Stimulated activated CD4-positive, alpha-beta T cell treated with anti-CD3 and anti-CD28 coated beads, Interleukin-1b, Interleukin-23, amount 100 ng/mL, for 4 hours (primary cell): ENCODE data around the gene ATG5.
"Not testable (repeated sequence)": the region's sequence is repeated elsewhere in the genome, so short reads cannot be mapped to it uniquely, and the experiment has no call there.

Source experiments
- DNase-seq, 2 donors: peaks; one replicate each; pipeline ENCODE4 v3.0.0-alpha.2; 2020; ENCODE audit warnings: low read depth in 2 of 2

ATG5 gene

DNA sequence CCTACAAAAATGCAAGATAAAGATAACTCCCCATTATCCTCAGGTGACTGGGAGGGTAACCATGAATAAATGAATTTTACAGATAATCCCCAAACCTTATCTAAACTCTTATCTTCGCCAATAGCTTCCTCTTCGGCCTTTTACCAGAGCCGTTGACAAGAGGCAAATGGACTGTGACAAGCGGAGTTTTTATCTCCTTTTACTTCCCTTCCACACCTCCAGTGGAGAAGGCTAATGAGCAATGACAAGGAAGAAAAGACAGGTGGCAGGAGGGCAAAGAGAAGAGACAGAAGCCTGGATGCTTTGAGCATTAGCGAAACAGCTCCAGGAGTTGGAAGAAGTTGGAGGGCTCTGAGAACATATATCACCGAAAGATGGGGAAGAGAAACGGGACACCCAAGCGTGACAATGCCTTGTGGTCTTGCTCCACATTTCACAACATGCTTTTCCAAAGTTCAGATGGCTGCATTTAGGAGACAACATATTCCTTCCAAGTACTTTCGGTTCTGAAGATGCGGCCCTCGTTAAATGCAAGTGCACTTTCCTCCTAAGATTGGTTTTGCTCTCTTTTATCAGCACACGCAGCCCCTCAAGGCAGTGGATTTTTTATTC, 170.2 kb downstream of the ATG5 start:
- DNase-seq, result no peak

DNA sequence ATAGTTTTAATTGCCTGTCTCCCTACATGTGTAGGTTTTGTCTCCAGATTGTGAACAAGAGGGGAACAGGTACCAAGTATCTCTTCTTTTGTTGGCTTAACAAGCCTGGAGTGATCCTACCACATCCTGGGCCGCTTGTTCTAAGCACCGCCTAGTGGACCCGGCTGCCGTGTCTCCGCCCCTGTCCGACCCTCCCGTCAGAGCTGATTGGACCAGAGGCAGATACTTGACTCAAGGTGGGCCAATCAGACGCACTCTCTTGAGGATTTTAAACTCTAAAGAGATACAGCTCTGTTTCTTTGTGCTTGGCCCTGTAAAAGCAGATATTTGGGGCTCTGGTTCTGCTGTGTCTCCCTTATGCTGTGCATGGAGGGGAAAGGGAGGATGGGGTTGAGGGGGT, 171.2 kb downstream of the ATG5 start:
- DNase-seq, result no peak

DNA sequence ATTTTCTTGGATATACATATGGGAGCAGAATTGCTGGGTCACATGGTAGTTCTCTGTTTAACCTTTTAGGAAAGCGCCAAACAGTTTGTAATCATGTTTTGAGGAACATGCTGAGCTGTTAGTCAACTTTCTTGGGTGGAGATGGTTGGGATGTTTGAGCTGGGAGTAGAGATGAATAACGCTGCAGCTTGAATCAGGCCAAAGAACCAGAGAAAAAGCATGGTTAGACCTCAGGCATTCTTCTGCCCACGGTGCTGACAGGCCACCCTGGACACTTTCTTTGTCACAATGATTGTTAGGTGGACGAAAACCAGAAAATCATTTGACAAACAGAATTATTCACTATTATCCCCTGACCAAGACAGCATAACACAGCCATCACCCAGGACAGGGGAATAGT, 172.6 kb downstream of the ATG5 start:
- DNase-seq, result no peak

DNA sequence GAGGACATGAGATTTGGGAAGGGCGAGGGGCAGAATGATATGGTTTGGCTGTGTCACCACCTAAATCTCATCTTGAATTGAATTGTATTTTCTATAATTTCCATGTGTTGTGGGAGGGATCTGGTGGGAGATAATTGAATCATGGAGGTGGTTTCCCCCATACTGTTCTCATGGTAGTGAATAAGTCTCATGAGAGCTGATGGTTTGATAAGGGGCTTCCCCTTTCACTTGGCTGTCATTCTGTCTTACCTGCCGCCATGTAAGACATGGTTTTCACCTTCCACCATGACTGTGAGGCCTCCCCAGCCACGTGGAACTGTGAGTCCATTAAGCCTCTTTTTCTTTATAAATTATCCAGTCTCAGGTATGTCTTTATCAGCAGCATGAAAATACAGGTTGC, 173.1 kb downstream of the ATG5 start:
- not testable (repeated sequence) for DNase-seq

DNA sequence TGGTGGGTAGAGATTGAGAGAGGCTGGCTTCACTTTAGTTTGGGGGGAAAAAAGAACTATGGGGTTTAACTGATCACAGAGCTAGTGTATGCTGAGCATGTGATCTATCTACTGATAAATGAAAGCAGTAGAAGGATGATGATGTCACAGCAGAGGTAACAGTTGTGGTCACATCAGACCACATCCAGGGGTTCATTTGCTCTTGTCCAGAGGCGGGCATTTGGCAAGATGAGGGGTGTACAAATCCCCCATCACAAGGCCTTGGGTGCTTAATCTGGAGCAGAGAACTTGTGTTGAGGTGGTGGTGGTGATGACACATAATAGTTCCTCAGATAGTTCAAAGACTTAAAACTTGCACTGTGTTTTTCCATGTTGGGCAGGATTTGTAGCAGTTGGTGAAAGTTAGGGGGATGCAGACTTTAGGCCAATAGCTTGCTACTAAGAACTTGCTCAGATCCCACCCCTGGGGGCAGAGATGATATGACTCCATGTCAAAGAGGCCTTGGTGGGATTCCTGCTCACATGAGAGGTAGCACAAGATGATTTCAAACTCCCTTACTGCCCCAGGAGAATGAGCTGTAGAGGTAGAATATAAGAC, 176.0 kb downstream of the ATG5 start:
- no peak for DNase-seq

DNA sequence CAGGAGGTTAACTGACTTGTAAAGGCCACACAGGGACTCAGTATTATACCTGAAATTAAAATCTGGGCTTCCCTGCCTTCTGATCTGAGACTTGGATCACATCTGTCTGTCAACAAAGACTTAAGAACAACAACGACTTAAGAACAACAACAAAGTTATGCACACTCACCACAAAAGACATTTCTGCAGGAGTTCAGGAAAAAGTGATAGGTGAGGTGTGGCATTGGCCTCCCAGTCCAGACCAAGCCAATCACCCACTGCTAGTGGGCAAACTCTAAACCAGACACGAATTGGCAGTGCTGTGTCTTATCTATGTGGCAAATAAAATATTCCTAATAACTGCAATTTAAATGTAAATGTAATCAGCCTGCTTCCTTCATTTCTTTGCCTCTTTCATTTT, 178.1 kb downstream of the ATG5 start:
- no peak for DNase-seq

DNA sequence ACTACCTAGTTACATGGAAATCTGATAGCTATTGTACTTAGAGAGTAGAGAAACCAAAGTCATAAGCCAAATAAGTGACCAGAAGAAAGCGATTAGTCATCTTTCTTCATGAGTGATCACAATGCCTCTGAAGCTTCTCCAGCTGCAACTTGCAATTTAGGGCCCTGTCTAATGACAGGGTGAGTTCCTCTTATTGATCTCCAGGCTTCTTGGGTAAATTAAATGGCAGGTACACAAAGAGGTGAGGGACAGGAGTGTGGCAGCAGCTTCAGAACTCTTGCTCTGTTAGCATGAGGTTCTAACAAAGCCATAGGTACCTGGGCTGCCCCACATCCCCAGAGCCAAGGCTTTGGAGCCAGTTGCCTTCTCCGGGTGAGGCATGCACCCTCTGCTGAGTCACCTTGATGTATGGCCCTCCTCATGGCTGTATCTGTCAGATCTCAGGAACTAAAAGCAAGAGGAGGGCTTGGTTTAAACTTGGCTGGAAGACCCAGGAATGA, 178.7 kb downstream of the ATG5 start:
- no peak for DNase-seq

DNA sequence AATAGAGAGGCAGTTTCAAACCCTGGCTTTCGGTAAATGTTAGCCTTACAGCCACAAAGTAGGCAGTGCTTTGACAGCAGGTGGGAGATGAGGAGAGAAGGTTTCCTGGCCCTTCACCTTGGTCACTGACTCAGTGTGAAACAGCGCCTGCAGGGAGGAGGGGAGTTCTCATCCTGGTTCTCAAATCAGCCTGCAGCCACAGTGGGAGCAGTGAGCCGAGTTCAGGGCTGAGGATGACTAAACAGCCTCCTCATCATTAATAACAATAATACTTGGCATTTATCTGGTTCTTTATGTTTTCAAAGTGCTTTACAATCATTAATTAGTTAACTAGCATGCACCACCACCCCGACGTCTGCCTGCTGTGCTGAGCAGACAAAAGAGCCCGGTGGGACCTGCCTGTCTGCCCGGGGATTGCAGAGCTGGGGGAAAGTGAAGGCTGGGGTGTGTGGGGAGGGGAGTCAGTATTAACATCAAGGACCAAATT, 179.8 kb downstream of the ATG5 start:
- DNase-seq, result no peak

DNA sequence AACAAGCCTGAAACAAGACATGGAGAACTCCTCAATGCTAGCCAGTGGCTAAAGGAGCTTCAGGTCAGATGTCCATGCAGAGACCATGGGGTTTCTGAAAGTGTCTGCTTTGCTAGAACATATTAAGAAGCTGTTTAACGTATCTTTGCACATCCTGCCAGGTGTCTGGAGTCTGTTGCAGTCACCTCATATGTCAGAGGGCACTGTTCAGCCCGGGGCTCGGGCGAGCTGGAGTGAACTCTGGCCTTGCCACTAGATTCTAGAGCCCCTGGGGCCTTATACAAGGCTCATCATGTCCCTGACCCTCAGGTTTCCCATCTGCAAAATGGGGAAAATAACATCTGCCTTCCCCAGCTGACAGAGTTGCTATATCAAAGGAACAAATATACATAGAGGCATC, 180.4 kb downstream of the ATG5 start:
- DNase-seq, result no peak

DNA sequence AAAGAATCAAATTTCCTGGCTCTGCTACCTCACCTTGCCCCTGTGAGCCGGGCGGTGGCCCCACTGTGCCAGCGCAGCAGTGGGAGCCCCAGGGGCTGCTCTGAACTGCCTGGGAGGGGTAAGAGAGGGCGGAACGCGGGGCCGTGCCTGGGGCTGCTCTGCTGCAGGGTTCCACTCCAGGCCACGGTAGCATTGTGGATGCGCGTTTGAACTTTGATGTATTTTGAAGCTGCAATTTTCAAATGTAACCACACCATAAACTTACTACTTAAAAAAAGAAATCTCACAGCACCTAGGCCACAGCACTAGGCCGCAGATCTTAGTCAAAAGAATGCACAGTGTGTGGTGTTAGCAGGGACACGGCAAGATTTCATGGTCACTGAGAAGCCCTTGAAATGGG, 181.9 kb downstream of the ATG5 start:
- DNase-seq, result no peak

DNA sequence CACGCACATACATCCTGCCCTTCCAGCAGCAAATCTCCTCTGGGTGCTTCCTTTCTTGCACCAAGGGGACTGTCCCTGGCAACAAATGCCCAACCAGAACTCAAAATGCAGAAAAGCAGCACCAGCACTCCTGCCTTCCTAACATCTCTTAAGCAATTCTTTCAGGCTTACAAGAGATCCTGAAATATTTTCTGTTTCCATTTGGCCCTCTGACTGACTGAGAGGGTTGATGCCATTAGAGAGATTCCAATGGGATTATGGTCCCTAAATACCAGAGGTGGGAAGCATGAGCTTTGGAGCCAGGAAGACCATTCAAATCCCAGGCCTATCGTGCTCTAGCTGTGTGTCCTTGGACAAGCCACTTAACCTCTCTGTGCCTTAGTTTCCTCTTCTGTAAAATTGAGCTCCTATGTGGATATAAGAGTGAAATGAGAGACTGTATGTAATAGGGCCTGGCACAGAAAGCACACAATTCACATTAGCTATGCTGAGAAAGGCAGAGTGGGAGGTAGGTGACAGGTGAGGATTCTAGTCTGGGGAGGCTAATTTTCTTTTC, 182.6 kb downstream of the ATG5 start:
- no peak for DNase-seq

DNA sequence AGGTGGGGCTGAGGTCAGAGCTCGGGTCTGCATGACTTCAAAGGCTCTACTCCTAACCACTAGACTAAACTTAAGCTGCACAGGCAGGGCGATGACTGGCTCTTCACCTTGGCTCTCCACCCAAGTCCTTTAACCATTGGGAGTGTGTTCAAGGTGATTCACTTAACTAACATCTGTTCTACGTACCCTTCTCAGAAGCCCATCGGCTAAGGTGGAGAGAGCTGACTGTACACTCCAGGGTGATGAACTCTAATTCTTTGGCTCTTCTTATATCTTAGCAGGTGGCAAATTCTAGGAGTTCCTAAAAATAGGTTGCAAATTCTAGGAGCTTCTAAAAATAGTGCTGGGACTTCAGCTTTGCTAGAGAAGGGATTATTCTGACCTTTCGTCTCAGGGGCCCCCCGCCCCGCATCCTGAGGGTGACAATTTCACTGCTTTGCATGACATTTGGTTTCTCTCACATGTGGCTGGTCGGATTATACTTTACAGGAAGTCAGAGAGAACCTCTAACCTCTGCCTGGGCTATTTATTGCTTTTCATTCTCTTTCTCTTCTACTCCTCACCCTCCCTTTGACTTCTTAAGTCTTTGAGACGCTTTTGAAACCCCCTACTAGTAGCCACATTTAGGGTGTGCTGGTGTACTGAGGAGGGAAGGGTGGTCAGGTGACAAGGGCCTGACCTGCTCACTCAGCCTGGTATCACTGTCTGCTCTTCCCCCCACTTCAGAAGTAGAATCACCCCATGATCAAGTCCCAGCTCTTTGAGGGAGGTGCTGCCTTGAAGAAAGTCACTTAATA, 183.9 kb downstream of the ATG5 start:
- DNase-seq, result peak; percentile 27 to 31

DNA sequence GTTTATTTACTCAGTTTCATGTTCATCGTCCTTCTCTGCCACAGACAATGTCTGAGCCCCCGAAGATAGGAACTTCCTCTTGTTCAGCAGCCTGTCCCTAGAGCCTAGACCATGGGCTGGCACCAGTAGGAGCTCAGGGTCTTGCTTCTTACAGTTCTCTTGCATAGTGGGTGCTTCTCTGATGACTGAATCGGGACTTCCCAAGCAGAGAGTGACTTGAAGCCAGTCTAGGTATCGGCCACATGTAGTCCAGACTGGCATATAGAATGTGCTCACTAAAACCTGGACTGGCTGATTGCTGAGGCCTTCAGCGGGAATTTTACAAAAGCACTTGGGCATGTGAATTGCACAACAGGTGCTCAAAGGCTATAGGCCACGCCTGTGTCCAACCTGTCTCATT, 187.4 kb downstream of the ATG5 start:
- DNase-seq, result no peak

DNA sequence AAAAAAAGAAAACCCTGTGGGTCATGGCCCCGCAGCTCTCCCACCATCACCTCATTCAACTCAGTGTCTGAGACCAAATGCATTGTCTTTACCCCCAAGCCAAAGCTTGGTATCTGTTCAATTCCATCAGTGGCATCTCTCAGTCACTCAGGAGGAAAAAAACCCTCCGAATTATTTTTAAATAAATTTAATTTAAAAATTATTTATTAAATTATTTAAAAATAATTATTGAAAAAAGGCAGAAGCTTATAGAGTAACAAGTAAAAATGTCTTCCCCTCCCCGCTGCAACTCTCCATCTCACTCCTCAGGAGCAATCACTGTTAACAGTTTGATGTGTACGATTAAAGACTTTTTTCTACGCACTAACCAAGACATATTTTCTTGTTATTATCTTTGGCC, 188.7 kb downstream of the ATG5 start:
- no peak for DNase-seq

DNA sequence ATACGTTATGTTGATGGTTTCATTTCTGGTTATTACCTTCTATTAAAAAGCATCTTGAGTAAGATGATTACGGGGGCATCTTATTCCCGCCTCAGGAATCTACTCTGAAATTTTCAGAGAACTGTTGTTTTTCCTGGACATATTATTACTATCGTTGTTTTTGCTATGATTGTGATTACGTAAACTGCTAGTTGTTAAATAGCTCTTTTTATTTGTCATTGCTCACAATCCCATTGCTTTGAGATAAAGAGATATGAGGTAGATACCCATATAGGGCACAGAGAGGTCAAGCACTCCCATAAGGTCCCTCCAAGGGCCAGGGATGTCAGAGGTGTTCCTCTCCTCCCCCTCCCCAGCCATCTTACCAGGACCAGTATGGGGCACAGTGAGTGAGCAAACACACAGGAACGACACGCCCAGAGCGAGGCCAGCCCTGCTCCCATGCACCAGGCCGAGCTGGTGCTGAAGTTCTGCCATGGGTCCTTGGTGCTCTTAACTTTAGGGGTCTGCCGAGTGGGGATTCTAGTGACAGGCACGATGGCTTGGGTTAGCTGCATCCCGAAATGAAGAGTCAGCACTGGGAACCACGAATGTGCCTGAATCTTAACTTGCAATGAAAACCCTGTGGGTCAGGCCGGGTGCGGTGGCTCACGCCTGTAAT, 189.5 kb downstream of the ATG5 start:
- no peak for DNase-seq

DNA sequence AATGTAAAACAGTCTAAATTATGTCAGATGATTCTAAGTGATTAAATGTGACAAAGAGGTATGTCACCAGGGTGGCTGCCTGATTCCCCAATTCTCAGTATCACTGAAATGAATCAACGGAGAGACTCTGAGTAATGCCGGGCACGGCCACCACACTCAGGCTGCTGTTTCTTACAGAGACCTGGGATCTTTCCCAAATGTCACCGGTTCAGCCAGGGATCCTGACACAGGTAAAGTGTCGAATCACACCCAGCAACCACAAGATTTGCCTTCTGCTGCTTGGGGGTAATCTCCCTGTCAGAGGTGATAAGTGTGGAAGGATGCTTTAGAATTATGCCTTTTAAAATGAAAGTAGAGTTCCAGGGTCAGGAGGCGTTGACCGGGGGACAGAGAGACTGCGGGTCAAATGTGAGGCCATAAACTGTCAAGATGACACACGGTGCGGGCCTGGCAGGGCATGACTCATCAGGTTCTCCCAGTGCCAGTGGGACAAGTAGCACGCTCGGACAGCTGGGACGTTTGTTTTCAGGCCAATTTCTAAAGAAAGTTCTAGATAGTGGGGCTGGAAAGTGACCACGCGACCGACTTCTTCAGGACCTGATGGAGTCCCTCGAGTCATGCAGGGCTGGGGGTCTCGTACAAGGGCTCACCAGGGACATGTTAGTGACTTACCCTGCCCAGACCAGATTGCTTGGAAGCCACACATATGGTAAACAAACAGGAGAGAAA, 190.5 kb downstream of the ATG5 start:
- no peak for DNase-seq
